Measurements from ENCODE around the gene PTPRG.
A peak's percentile ranks its signal among the peaks of the same experiment; 100 is the strongest.
"Not testable (repeated sequence)": the region's sequence is repeated elsewhere in the genome, so short reads cannot be mapped to it uniquely, and the experiment has no call there.

Gene PTPRG

GRCh38 chr3:62028236-62028635 lies 466.9 kb downstream of the PTPRG start:
- DNase-seq (ENCODE audit: low read depth) = no peak
- no peak overlapping the region for H3K4me3 ChIP-seq (ENCODE audit: low read depth, low read length)

DNA sequence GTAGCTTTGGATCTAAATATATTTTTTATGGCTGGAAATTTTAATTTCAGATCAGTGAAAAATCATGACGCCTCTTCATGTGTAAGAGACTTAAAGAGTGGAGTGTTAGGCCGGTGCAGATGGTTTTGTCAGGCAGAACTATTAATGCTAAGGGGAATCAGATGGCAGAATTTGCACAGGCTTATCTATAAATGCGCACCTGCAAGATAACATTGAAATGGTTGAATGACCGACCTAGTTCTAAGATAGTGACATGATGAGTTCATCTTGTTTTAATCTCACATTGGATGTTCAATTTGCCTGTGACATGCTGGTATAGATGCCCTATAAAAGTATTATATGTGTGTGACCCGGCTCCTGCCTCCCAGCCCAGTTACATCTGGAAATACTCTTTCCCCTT lies 471.4 kb downstream of the PTPRG start:
- no peak overlapping the region for H3K4me3 ChIP-seq (ENCODE audit: low read depth, low read length)
- DNase-seq (ENCODE audit: low read depth) = no peak

DNA sequence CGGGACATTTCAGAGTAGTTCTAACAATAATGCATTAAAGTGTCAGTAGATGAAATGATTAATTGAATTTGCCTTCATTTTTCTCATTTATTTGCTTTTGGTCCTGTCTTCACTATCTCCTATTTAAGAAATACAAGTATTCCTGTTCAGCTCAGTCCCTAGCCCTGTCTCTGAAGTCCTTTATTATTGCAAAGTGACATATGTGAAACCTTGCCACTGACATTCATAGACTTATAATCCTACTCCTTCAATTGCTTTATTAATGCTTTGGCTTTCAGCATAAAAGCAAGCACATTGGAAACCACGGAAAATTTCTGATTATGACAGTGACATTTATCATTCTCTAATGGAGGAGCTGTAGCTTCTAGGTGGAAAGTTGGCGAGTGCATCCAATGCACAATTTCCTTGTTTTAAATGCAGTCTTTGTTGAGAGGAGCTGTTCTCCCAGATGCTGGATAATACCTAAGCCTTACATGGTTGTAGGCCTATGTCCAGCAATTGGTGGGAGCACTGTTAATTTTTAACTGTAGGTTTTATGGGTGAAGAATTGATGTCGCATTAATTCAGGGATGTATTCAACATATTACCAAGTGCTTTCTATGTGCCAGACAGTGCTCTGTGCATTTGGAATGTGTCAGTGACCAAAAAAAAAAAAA lies 474.2 kb downstream of the PTPRG start:
- no peak overlapping the region for H3K4me3 ChIP-seq (ENCODE audit: low read depth, low read length)
- DNase-seq (ENCODE audit: low read depth) = no peak

DNA sequence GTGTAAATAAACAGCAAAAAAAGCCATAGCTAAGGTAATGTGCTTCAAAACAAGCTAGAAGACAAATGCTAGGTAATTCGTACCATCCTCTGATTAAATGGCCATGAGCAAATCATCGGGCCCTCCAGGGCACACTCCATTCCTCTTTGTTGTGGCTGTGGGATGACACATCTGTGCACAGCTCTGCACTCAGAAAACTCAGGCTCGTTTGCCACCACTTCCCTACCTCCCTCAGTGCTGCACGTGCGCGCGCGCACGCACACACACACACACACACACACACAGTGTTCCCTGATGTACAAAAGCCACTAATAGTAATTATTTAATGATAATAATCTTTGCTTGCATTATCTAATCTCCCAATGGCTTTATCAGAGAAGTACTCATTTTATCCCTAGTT lies 475.4 kb downstream of the PTPRG start:
- H3K4me3 ChIP-seq (ENCODE audit: low read depth, low read length) = no peak overlapping the region
- DNase-seq (ENCODE audit: low read depth) = no peak

- H3K4me3 ChIP-seq (ENCODE audit: low read depth, low read length) = not testable (repeated sequence)
These were observed 477.4 kb downstream of the PTPRG start for GRCh38 chr3:62038798-62039197.

DNA sequence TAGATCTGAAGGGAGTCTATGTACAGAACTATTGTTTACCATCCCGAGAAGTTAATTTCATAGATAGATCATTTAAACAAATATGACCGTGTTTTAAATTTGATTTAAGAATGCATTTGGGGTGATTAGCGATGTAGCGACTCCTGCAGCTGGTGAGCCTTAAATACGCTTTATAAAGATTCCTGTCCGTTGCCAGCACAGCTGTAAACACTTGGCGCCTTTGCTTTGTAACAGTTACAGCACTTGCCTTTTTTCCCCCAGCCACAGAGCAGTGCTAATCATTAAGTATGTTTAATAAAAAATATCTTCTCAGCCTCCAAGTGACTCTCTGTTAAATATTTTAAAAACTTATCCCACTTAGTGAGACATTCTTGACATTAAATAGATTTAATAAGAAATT lies 478.2 kb downstream of the PTPRG start:
- no peak overlapping the region for H3K4me3 ChIP-seq (ENCODE audit: low read depth, low read length)
- no peak for DNase-seq (ENCODE audit: low read depth)

More at GRCh38 chr3:62038798-62039197, 477.4 kb downstream of the PTPRG start:
- DNase-seq (ENCODE audit: low read depth) = not testable (repeated sequence)

- H3K4me3 ChIP-seq (ENCODE audit: low read depth, low read length) = no peak overlapping the region
- no peak for DNase-seq (ENCODE audit: low read depth)
These were observed 480.3 kb downstream of the PTPRG start for GRCh38 chr3:62041681-62042080.

DNA sequence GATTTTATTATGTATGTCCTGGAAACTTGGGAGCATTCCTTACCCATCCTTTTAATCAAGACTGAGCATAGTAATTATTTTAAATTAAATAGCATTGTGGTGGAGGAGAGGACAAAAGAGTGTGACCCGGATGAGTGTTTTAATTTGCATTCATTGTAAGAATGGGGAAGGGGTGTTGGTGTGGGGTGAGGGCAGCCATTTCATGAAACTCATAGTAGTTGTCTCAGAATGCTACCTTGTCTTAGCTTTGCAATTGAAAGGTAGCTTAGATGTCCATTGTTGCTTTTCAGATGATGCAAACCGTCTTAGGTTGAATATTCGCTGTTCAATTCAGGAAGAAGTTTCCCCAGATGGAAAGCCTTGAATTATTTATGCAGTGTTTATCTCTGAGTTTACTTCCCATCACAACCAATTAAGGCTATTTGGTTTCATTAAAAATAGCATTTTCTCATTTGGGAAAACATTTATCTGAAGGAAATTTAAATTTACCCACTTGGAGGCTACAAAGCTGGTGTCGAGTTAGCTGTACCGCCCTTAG lies 483.6 kb downstream of the PTPRG start:
- no peak overlapping the region for H3K4me3 ChIP-seq (ENCODE audit: low read depth, low read length)
- DNase-seq (ENCODE audit: low read depth) = no peak

DNA sequence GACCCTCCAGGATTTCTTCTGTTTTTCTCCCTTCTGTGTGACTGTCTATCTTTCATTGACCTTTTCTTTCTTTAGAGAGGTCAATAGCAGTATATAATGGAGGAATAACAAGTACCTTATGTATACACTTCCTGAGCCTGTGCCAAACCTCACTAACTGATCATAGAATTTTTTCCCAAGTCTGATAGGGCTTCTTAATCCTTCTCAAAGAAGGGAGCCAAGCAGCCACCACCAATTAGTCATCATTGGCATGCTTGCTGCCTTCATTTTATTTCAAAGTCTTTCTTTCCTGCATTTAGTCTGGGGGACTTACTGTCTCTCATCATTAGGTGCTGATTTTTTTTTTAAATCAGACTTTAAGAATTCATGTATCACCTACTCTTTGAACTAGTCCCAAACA lies 485.0 kb downstream of the PTPRG start:
- no peak overlapping the region for H3K4me3 ChIP-seq (ENCODE audit: low read depth, low read length)
- peak; percentile 41 for DNase-seq (ENCODE audit: low read depth)

DNA sequence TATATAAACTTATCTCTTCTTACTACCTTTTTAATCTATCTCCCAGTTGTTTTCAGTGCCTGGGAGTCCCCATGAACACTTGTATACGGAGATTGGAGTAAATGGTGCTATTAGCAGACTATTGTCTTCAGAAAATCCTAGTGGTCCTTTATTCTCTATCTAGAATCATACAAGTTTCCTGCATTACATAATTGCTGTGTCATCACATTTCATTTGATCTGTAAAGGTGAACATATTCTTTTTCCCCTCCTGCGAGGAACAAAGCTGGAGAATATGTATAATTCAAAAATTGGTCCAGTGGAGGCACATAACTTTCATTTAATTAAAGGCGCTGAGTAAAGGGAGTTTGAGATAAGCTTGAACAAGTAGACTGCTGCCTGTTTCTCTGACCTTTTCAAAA lies 487.2 kb downstream of the PTPRG start:
- no peak for DNase-seq (ENCODE audit: low read depth)
- H3K4me3 ChIP-seq (ENCODE audit: low read depth, low read length) = no peak overlapping the region

- H3K4me3 ChIP-seq (ENCODE audit: low read depth, low read length) = no peak overlapping the region
These were observed 487.7 kb downstream of the PTPRG start for GRCh38 chr3:62049033-62049432.

DNA sequence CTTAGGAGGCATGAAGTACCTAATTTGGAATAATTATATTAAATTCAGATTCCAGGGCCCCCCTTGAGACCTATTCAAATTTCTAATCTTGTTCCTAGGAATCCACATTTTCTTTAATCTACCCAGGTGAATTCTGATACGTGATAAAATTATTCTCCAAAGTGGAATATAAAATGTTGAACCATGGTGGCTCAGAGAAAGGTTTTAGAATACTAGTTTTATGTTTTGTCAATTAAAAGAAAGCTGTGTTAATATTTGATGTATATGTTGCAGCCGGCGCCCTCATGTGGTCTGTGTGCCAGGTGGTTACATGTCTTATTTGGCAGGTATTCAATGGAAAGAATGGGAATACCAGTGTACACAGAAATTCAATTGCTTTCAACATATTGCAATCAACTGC lies 490.1 kb downstream of the PTPRG start:
- no peak overlapping the region for H3K4me3 ChIP-seq (ENCODE audit: low read depth, low read length)
- no peak for DNase-seq (ENCODE audit: low read depth)

More at GRCh38 chr3:62049033-62049432, 487.7 kb downstream of the PTPRG start:
- peak; percentile 16 for DNase-seq (ENCODE audit: low read depth)

- DNase-seq (ENCODE audit: low read depth) = no peak
- H3K4me3 ChIP-seq (ENCODE audit: low read depth, low read length) = no peak overlapping the region
These were observed 491.0 kb downstream of the PTPRG start for GRCh38 chr3:62052331-62052730.

DNA sequence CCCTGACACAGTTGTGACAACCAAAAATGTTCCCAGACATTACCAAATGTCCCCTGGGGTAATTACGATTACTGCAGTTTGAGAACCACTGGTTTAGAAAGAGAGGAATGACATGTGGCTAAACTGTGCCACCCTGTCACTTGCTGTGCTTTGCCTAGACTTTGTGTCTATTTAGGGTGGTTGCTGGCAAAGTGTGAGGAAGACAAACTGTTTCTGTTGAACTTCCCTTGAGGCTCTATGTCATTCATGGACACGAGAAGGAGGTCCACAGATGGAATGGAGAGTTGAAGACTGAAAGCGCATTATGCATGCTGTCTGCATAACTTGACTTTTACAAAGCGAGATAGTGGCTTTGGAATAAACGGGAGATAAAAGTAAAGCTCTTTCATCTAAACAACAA lies 495.3 kb downstream of the PTPRG start:
- DNase-seq (ENCODE audit: low read depth) = no peak
- no peak overlapping the region for H3K4me3 ChIP-seq (ENCODE audit: low read depth, low read length)

GRCh38 chr3:62057339-62058047 lies 496.1 kb downstream of the PTPRG start:
- DNase-seq (ENCODE audit: low read depth) = no peak
- H3K4me3 ChIP-seq (ENCODE audit: low read depth, low read length) = no peak overlapping the region

- DNase-seq (ENCODE audit: low read depth) = peak; percentile 28
- H3K4me3 ChIP-seq (ENCODE audit: low read depth, low read length) = no peak overlapping the region
These were observed 504.8 kb downstream of the PTPRG start for GRCh38 chr3:62065985-62066693.

GRCh38 chr3:62068337-62068736 lies 507.0 kb downstream of the PTPRG start:
- no peak for DNase-seq (ENCODE audit: low read depth)
- no peak overlapping the region for H3K4me3 ChIP-seq (ENCODE audit: low read depth, low read length)

GRCh38 chr3:62070891-62071290 lies 509.5 kb downstream of the PTPRG start:
- DNase-seq (ENCODE audit: low read depth) = no peak
- no peak overlapping the region for H3K4me3 ChIP-seq (ENCODE audit: low read depth, low read length)

DNA sequence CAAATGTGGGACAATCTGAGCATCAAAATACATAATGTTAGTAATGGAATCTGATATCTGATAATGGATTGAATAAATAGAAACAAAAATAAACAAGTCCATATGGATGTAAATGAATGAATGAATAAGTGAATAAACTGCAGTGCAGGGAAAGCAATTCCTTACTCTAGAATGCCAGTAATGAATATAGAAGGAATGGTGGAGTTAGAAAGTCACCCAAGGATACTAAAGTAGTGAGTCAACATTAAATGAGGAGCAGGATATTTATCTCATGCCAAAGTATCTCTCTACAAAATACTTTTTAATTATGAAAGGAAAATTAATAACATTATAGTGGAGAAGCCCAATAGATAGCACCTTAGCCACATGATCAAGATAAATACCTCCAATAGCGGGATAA lies 511.7 kb downstream of the PTPRG start:
- DNase-seq (ENCODE audit: low read depth) = no peak
- no peak overlapping the region for H3K4me3 ChIP-seq (ENCODE audit: low read depth, low read length)

GRCh38 chr3:62084558-62084957 lies 523.2 kb downstream of the PTPRG start:
- no peak overlapping the region for H3K4me3 ChIP-seq (ENCODE audit: low read depth, low read length)
- DNase-seq (ENCODE audit: low read depth) = no peak
